LHCN-M2 (cell line): ENCODE results near the gene CRACR2A. TPM values are rescaled to one million over a fixed set of nuclear protein-coding genes. Genes with fewer than 3 reads are reported as not detected.

Experiments used
- DNase-seq: peaks from one replicate; pipeline ENCODE4 v3.0.0-alpha.2; 2012; ENCODE audit warnings: low read depth
- total RNA-seq: library from RNA; depleted of rRNA; stranded (reverse); fragments of >200 nt; gene quantifications from 2 replicates; pipeline ENCODE4 v1.2.3, GENCODE V29; 2014

The CRACR2A gene
- total RNA-seq, 1 experiment from 2014 or later: 7.0 TPM

- DNase-seq: peak; percentile 12
These were observed 27.4 kb downstream of the CRACR2A start for GRCh38 chr12:3725388-3726115.

DNA sequence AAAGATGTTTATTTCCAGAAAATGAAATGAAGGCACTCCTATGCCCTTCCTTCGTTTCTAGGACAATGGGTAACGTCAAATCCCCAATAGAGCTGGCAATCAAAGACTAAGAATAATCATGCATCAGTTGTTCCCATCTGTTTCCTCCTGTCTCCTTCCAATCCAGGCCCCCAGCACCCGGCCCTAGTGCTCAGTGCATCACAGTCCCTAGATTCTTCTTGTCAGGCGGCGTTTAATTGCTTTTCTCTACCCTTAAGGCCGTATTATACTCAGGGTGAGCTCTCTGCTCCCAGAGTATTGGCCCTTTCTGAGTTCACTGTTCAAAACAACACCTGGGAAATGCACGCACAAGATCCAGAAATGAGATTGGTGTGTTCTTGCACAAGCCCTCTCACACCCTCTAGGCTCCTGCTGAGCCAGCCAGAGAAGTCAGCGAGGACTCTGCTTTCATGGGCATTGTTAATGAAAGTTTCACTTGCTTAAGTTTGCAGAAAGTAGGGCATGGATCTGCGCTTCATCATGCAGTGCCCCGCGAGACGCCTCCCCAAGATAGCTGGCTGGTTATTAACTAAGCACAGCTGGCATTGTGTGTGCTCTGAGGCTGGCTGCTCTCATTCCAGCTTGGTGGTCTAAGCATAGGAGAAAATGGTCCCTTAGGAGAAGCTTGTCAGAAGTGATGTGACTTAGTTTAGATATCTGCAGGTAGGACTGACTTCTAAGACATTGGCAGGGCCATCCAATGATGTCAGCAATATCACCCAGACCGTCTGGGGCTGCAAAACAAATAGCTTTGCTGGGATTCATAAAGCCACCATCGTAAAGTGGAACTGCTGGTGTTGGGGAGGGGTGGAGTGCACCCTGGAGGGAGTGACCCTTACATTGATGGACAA lies 28.7 kb downstream of the CRACR2A start:
- DNase-seq: no peak

GRCh38 chr12:3722368-3722767 lies 30.5 kb downstream of the CRACR2A start:
- no peak for DNase-seq

- DNase-seq: no peak
These were observed 32.1 kb downstream of the CRACR2A start for GRCh38 chr12:3720772-3721171.

DNA sequence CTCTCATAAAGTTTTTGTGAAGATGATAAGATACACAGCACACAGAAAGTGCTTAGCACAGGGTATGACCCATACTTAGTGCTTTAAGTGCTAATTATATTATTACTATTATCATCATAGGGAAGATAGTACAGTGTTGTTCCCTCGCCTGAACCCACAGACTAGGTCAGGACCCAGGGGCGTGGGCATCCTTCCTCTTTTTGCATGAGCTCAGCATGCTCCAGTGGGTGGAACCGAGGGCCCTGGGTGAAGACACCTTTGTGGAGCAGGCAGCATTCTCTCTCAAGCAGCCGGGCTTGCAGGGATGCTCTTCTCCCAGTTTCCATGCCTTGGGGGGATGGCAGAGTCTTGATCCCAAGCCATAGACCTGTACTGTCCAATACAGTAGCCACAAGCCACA lies 34.8 kb downstream of the CRACR2A start:
- DNase-seq: no peak

GRCh38 chr12:3717283-3717898 lies 35.5 kb downstream of the CRACR2A start:
- no peak for DNase-seq

DNA sequence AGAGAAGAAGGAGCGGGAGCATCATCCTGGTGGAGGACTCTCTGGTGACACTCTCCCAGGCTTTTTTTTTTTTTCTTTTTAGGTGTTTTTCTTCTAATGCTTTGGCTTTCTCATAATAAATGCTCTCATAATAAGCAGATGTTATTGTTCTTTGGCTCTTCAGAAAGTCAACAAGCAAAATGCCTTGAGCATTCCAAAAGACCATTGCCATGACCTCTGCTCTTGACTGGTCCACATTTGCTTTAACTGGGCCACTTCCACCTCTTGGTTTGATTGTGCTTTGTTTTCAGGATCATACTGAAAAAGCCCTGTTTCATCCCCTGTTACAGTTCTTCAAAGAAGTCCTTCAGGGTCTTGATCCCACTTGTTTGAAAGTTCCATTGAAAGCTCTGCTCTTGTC lies 36.9 kb downstream of the CRACR2A start:
- DNase-seq: no peak

- DNase-seq: no peak
These were observed 39.0 kb downstream of the CRACR2A start for GRCh38 chr12:3713947-3714346.

GRCh38 chr12:3713483-3713882 lies 39.4 kb downstream of the CRACR2A start:
- DNase-seq: no peak

- peak; percentile 46 for DNase-seq
These were observed 40.5 kb downstream of the CRACR2A start for GRCh38 chr12:3712209-3712992.

DNA sequence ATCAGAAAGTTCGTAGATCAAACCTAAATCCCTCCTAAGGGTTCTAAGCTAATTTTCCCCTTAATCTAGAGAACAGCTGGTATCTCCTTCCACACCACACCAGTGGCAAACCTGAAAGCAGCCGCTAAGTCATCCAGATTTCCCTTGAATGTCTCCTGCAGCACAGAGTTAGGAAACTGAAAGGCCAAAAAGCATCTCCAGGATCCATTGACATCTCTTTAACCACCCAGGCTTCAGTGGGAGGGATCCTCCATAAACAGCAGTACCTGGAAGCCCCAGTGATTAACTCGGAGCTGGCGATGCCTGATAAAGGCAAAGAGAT lies 47.6 kb downstream of the CRACR2A start:
- DNase-seq: no peak

GRCh38 chr12:3704512-3705353 lies 48.2 kb downstream of the CRACR2A start:
- DNase-seq: peak; percentile 22

- DNase-seq: peak; percentile 54
These were observed 52.0 kb downstream of the CRACR2A start for GRCh38 chr12:3700861-3701260.

DNA sequence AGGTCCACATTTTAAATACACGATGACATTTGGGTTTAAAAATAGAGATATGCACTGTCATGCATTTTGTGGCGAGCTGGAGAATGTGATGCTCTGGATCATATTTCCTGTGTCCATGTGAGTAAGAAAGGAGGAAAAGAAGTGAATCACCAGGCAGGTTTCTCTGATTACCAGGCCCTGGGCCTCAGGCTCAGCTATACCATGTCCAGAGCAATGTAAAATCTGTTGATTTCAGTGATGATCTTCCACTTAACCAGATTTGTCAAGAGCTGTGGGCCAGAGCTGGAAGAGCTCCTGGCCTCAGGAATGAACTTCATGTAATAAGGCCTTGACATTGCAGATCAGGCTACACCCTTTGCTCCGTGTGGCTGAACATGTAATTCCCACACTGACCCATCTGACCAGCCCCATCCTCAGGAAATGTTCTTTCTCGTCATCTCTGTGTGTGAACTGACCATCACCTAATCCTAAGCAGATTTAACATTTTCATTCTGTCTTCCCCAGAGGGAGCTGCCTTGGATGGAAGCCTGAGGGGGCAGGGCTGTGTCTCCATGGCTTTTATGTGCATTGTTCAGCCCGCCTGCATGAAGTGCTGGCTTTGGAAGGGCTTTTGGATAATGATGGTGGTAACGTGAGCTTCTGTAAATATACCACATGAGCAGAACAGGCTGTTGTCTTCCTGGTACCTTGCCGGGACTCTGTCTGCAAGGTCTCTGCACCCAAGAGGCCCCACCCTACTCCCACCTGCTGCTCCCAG lies 54.5 kb downstream of the CRACR2A start:
- peak; percentile 95 for DNase-seq

DNA sequence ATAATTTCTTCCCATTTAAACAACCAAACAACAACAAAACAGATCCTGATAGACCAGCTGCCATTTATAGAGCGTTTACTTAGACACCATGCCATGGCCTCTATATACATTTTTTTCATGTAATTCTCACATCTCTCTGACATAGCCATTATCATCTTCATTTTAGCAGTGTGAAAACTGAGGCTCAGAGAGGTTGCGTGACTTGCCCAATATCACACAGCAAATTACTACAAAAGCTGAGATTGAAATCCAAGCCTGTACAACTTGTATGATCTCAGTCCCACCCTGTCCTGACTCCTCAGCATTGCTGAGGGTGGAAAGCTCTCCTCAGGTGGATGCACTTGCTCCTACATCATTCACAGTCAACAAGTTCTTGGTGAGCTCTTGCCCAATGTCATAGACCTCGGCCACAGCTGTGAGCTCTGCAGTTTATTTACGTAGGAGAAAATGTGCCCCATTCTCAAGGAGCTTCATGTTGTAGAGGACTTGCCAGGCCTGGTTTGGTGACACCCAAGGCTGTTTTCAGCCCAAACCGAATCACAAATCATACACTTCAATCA lies 55.5 kb downstream of the CRACR2A start:
- peak; percentile 39 for DNase-seq

GRCh38 chr12:3694673-3695072 lies 58.2 kb downstream of the CRACR2A start:
- DNase-seq: no peak

DNA sequence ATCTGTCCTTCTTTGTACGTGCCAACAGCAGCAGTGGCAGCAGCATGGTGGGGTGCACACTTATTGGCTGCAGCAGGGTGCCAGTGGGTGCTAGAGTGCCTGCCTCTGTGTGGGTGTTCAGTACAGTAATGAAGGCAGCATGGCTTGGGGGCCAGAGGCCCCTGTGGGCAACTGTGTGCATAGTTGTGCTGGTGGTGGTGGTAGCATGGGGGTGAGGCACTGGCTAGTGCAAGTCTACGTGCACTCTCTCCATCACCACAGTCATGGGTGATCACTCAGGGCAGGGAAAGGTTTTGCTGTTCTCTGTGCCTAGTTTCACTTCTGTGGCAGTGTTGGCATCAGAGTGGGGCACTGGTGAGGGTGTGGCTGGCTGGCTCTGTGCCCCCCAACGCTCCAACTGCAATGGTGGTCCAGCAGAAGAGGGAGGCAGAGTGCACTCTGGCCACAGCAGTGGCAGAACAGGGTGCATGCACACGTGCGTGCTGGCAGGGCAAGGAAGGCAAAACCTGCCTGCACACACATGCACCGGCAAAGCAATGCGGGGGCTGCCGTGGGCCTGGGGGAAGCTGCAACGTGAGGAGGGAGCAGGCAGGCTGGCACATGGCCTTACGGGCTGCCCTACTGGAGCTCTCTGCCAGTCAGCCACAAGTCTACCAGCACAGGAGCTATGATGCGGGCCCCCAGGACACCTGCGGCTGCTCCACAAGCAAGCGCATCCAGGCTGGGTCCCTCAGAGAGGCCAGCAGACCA lies 60.1 kb downstream of the CRACR2A start:
- no peak for DNase-seq

- DNase-seq: no peak
These were observed 66.4 kb downstream of the CRACR2A start for GRCh38 chr12:3686463-3686862.

GRCh38 chr12:3685830-3686229 lies 67.1 kb downstream of the CRACR2A start:
- no peak for DNase-seq
